Upper lobe of right lung (tissue), 1 donor: ENCODE measurements around the gene RNF4. TPM values are rescaled to one million over a fixed set of nuclear protein-coding genes. Genes with fewer than 3 reads are reported as not detected.
"Not testable (repeated sequence)": the region's sequence is repeated elsewhere in the genome, so short reads cannot be mapped to it uniquely, and the experiment has no call there.

ENCODE experiments used
- ATAC-seq: fragments of 200-7000 bp; cut with Tn5 transposase; one replicate; pipeline ENCODE4 v1.9.1; 2020; ENCODE audit warnings: mild to moderate bottlenecking, moderate library complexity
- DNase-seq: peaks from one replicate; pipeline ENCODE4 v3.0.0-alpha.2; 2020
- H3K27ac ChIP-seq: fragments of 200-600 bp; one replicate; pipeline ENCODE4 v1.8.0; 2022
- H3K27me3 ChIP-seq: fragments of 200-600 bp; one replicate; pipeline ENCODE4 v1.8.0; 2022; ENCODE audit warnings: mild to moderate bottlenecking
- H3K36me3 ChIP-seq: fragments of 200-600 bp; one replicate; pipeline ENCODE4 v1.8.0; 2022
- H3K4me1 ChIP-seq: fragments of 200-600 bp; one replicate; pipeline ENCODE4 v1.8.0; 2022
- H3K4me3 ChIP-seq: fragments of 200-600 bp; one replicate; pipeline ENCODE4 v1.8.0; 2022; ENCODE audit warnings: mild to moderate bottlenecking
- H3K9me3 ChIP-seq: fragments of 200-600 bp; one replicate; pipeline ENCODE4 v1.8.0; 2022
- CTCF ChIP-seq: fragments of 200-600 bp; IDR thresholded peaks from one replicate; pipeline ENCODE4 v1.8.0; 2022; ENCODE audit warnings: antibody characterized with exemption
- intact Hi-C: fragments of 100-400 bp; cut with DNase I; formaldehyde crosslinking; loops from one replicate; pipeline ENCODE4 v1.11.0; 2022
- total RNA-seq: library from RNA; stranded (reverse); fragmentation: NEBNext Ultra II Directional; extraction: Animal tissue kit (Norgen Biotek cat#: 25700); gene quantifications from one replicate; pipeline ENCODE4 v1.2.1, GENCODE V29; 2021
- donor health status: DM: no; HTN: yes; CAD: no; lungs with severe emphysema.

The RNF4 gene
- total RNA-seq, 1 donor from 2014 or later = 41.0 TPM

DNA sequence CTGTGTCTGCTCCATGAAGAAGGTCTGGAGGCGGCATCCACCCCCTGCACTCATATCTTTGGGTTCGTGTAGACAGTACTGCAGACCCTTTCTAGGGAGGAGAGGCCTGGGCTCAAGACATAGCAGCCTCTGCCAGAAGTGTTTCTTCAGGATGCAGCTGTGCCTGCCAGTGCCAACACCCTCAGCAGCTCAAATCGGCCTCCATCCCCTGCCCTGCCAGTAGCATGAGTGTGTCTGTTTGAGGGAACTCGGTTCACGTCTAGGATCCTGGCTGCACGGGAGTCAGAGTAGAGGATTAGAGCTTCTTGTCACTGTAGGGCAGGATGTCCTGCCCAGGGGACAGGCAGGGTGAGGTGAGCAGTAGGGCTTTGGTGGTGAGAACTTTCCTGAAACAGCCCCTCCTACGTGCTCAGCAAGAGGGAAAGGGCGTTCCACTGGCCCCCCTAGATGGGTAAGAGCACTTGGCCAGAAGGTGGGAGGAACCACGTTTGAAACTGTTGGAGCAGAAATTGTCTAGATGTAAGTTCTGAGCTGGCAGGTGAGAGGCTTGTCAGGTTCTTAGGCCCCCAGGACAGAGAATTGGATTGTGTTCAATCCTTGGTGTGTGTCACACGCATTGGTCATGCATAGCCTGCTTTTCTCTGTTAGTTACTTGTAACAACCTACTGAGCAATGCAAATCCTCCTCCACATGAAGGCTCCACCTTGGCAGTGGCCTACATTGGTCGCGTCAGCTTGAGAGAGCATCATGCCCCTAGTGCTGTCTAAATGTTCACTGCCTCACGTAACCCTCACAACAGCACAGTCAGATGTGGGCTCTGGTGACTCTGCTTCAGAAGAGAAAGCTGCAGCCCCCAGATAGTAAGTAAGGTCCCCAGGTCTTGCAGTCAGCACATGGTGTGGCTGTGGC is 41.7 kb downstream of the RNF4 start:
- H3K36me3 ChIP-seq = peaks cover 72% of the 10 kb centered on the region

DNA sequence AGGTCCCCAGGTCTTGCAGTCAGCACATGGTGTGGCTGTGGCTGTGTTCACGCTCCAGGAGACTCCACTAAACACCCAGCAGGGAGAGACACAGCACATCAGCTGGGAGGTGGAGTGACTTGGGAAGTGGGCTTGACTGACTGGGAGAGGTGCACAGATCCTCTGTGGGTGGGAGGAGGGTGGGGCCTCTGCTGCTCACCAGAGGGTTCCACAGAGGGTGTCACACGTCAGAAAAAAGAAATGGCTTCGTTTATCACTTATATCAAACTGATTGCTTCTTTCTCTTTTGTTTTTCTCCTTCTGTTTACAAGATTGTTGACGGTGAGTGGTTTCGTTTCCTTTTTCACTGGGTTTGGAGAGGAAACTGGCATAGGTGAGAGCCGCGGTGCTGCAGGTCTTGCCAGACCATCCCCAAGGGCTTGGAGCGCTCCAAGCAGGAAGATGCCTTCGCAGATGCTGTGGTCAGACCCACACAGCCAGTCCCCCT is 42.8 kb downstream of the RNF4 start:
- DNase-seq = no peak
- Histone ChIP-seq H3K9me3 (no peaks in the 10 kb centered on the region), H3K27ac (no peak overlapping the region), H3K36me3 (peaks cover 73% of the 10 kb centered on the region), H3K27me3 (no peaks in the 10 kb centered on the region), H3K4me3 (no peak overlapping the region), H3K4me1 (no peaks in the 10 kb centered on the region)
- no peak for TF ChIP-seq CTCF
- intact Hi-C loops = no loop called here
- no peak for ATAC-seq

More for the DNA sequence above, 41.7 kb downstream of the RNF4 start:
- no peaks in the 10 kb centered on the region for H3K9me3 ChIP-seq
- intact Hi-C loops = no loop called here
- DNase-seq (no peak), ATAC-seq (no peak)
- no peaks in the 10 kb centered on the region for H3K27me3 ChIP-seq
- TF ChIP-seq CTCF = no peak
- no peak overlapping the region for H3K27ac ChIP-seq
- no peak overlapping the region for H3K4me3 ChIP-seq
- no peaks in the 10 kb centered on the region for H3K4me1 ChIP-seq

DNA sequence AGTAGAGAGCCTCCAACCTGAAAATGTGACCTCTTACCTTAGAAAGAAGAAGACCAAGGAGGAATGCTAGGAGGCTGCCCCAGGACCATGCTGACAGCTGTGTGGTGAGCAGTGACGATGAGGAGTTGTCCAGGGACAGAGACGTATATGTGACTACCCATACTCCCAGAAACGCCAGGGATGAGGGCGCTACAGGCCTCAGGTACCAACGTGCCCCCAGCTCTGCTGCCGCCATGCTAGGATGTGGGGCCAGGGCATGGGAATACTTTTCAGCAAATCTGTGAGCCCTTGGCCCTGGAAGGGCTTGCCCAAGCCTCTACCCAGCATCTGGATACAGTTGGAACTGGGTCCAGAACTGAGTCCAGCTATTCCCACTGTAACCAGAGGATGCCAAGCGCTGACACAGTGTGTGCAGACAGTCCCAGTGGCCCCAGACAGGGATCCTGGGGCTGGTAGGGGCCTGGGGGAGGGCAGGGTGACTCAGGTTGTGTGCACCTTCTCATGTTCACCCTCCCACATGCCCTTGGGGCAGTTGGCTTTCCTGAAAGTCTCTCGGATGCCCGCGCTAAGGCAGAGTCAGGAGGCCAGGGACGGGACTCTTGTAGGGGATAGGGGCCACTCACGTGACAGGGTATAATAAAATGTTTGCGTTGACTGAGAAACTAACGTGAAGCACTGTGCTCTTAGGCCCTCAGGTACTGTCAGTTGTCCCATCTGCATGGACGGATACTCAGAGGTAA is 43.7 kb downstream of the RNF4 start:
- TF ChIP-seq CTCF = no peak
- intact Hi-C loops = no loop called here
- H3K4me3 ChIP-seq = no peak overlapping the region
- H3K27me3 ChIP-seq = no peaks in the 10 kb centered on the region
- no peak overlapping the region for H3K27ac ChIP-seq
- DNase-seq = no peak
- no peak for ATAC-seq
- peaks cover 68% of the 10 kb centered on the region for H3K36me3 ChIP-seq
- H3K4me1 ChIP-seq = no peaks in the 10 kb centered on the region
- no peaks in the 10 kb centered on the region for H3K9me3 ChIP-seq

DNA sequence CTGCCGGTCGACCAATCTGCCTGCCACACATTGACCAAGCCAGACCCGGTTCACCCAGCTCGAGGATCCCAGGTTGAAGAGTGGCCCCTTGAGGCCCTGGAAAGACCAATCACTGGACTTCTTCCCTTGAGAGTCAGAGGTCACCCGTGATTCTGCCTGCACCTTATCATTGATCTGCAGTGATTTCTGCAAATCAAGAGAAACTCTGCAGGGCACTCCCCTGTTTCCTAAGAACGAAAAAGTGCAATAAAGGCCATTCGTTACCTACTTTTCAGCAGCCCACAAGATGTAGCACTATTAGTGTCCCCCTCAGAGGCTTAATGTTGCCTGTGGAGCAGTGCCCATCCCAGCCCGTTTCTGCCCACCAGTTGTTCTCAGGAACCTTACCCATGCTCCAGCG is 45.3 kb downstream of the RNF4 start:
- ATAC-seq, H3K27me3 ChIP-seq, H3K4me1 ChIP-seq, DNase-seq, H3K4me3 ChIP-seq, H3K27ac ChIP-seq, H3K9me3 ChIP-seq, intact Hi-C loops: not testable (repeated sequence)
- H3K36me3 ChIP-seq = peaks cover 60% of the 10 kb centered on the region

- H3K27me3 ChIP-seq, DNase-seq, H3K4me1 ChIP-seq, ATAC-seq, intact Hi-C loops, H3K9me3 ChIP-seq, H3K27ac ChIP-seq, H3K4me3 ChIP-seq: not testable (repeated sequence)
- H3K36me3 ChIP-seq = peaks cover 52% of the 10 kb centered on the region
Observed at GRCh38 chr4:2514944-2515343, 46.0 kb downstream of the RNF4 start.

- TF ChIP-seq CTCF = no peak
- Histone ChIP-seq H3K4me3 (no peak overlapping the region), H3K9me3 (no peaks in the 10 kb centered on the region), H3K27me3 (no peaks in the 10 kb centered on the region), H3K4me1 (no peaks in the 10 kb centered on the region), H3K27ac (no peak overlapping the region), H3K36me3 (peaks cover 42% of the 10 kb centered on the region)
- ATAC-seq = peak; percentile 43
- DNase-seq = no peak
- intact Hi-C loops = no loop called here
Observed at GRCh38 chr4:2515830-2516550, 47.1 kb downstream of the RNF4 start.
